Peyer's patch (tissue), 4 donors: ENCODE results near the gene FOXO6.

ENCODE experiments used
- CTCF ChIP-seq, 6 experiments: fragments of 450-650 bp in 4 of 6; fragments of 200-600 bp in 2 of 6; sonication (generic) in 1 of 6; IDR thresholded peaks; one replicate each; pipeline ENCODE4 v1.5.1; 2017 to 2019; ENCODE audit warnings: antibody characterized with exemption in 6 of 6, mild to moderate bottlenecking in 3 of 6, moderate library complexity in 1 of 6
- POLR2A ChIP-seq, 2 donors: fragments of 450-650 bp; IDR thresholded peaks; one replicate each; pipeline ENCODE4 v1.5.1; 2017; ENCODE audit warnings: antibody characterized with exemption in 2 of 2, mild to moderate bottlenecking in 2 of 2, moderate library complexity in 2 of 2

GRCh38 chr1:41378999-41379737 is 17.9 kb downstream of the FOXO6 start:
- TF ChIP-seq CTCF (IDR thresholded peaks at IDR 0.05) (no peak), POLR2A (IDR thresholded peaks at IDR 0.05) (no peak)
